GM12892 (cell line): Measurements from ENCODE around the gene ZNF556.
A peak's percentile ranks its signal among the peaks of the same experiment; 100 is the strongest.

Source experiments
- DNase-seq: peaks from one replicate; pipeline ENCODE4 v3.0.0; 2011; ENCODE audit not compliant: insufficient read length
- FAIRE-seq: peaks from 2 replicates; lab custom pipeline; 2011; peaks lifted over from hg19 to GRCh38; lab: Jason Lieb, UNC
- POLR2A ChIP-seq: IDR thresholded peaks from 2 replicates; pipeline ENCODE4 v1.6.1; 2011; ENCODE audit warnings: low read depth, low read length, control low read depth
- POLR2AphosphoS5 ChIP-seq: IDR thresholded peaks from 2 replicates; pipeline ENCODE4 v1.6.1; 2011; ENCODE audit warnings: low read depth, low read length, control low read depth
- TAF1 ChIP-seq: IDR thresholded peaks from 2 replicates; pipeline ENCODE4 v1.6.1; 2011; ENCODE audit warnings: low read depth, mild to moderate bottlenecking, control low read depth, low read length, borderline replicate concordance

The ZNF556 gene

DNA sequence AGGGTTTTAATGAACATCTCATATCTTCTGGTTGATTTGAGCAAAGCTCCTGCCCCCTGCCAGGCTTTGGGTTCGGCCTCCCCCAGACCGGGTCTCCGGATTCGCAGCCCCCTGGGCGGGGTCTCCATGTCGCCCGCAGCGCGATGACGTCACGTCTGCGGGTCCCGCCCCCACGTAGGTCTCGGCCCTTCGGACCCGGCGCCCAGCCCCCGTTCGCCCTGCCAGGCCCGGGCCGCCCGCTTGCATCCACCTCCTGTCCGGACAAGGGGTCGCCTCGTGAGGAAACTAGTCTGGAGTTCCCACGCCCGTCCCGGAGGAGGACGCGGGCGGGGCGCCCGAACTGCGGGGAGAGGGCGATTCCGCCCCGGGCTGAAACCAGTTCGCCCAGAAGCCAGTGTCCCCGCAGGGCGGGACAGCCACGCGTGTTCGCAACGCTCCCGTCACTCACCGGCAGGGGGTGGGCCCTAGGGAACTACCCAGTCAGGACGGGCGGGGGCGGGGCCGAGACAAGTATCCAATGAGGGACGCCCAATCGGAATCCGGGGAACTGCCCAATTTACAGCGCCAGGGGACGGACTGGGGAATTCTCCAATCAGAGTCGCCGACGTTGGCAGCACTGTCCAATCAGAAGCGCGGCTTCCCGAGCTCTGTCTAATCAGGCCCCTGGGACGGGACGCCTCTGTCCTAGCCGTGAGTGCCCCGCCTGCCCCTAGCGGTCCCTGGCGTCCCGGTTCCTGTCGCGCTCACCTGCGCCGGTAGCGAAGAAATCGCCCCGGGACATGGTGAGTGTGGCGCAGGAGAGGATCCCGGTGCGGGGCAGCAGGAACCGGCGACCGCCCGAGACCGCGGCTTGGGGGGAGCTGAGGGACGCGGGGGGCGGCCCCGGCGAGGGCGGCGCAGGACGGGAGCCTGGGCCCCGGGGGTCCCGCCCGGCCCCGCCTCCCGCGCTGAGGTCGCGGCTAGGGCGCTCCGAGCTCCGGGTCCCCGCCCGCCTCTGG, 26.0 kb upstream of the ZNF556 start, which contains the start of gene ZNF555:
TSS of gene ZNF555 (plus strand) at position 682 of the 998 bp plus-strand sequence. CDS start at position 780, 98 bp downstream.
- DNase-seq = peak; percentile 95
- TF ChIP-seq POLR2AphosphoS5 (no peak), POLR2A (no peak; the same call in 1 of the 2 replicates), TAF1 (no peak)
- peak; percentile 98 for FAIRE-seq

DNA sequence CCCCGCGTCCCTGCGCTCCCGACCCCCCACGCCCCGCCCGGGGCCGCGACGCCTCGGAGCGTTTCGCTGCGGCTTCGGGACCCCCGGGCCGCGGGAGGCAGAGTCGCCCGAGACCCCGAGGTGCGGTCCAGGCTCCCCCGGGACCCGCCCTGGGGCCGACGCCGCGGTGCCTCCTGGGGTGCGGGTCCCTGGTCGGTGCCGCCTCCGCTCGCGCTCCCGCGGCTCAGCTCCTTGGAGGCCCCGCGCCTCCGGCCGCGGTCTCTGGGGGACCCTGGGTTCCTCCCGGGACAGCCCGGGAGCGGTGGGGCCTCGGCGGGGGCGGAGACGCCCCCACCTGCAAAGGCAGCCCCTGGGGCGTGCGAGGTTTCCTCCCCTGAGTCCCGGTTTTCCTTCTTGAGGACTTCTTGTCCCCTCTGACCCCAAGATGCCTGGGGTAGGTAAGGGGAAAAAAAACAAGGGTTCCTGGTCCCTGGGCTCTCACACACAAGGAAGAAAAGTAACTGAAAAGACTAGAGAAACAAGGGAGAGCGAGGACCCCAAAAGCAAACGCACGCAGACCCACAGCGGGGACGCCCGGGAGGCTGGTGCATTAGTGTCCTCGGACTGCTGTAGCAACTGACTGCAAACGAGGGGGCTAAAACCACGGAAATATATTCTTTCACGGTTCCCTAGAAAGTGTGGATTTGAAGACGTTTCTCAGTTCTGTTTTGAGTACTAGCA, 25.1 kb upstream of the ZNF556 start:
- FAIRE-seq (no peak), DNase-seq (peak; percentile 31)
- no peak for TF ChIP-seq TAF1
- TF ChIP-seq POLR2AphosphoS5 = no peak
- no peak for TF ChIP-seq POLR2A

DNA sequence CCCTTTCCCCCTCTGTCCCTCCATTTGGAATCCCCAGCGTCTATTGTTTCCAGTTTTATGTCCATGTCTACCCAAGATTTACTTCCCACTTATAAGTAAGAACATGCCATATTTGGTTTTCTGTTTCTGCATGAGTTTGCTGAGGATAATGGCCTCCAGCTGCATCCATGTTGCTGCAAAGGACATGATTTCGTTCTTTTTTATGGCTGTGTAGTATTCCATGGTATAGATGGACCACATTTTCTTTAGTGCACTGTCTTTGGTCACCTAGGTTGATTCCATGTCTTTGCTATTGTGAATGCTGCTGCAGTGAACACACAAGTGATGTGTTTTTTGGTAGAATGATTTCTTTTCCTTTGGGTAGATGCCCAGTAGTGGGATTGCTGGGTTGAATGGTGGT, 22.0 kb upstream of the ZNF556 start:
- FAIRE-seq = no peak
- TF ChIP-seq POLR2A (no peak), TAF1 (no peak), POLR2AphosphoS5 (no peak)
- DNase-seq = no peak

DNA sequence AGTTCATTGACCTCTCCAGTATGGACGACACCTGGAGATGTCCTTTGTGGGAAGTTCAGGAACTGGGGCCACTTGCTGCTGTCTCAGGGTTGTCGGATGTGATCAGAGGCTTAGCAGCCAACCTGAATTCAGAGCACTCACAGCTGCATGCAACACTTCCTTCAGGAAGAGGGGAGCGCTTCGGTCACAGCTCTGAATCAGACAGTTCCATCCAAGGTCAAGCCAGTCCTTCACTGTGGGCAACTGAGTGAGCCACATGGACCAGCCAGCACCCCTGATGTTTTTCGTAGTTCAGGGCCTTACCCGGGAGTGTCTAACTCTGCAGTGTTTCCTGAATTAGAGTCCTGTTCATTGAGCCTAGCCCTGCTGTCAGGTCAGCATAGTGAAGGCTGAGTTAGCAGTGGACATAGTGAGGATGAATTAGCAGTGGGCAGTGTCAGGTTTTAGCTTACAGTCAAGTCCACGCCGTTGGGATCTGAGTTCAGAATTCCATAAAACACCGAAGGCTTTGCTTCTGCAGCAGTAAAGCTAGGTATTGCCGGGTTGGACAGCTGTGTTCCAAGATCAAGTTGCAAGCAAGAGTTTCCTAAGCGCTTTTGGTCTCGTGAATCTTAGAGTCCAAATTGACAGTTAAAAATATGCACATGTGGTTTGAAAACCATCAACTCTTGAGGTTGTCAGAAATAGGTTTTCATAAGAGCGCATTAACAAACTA, 20.8 kb upstream of the ZNF556 start:
- DNase-seq (no peak), FAIRE-seq (no peak)
- no peak for TF ChIP-seq POLR2A

DNA sequence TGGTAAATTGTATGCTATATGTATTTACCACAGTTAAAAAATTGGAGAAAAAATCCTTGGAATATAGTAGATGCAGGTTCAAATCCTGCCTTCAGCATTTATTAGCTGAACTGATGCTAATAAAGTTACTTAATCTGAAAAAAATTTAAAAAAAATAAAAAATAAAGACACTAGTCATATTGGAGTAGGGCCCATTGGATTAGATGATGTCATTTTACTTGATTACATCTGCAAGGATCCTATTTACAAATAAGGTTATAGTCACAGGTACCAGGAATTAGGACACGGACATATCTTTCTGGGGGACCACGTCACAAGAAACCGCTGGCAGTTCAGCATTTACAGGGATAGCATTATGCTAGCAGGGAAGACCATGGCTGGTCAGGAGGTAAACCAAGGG, 19.6 kb upstream of the ZNF556 start:
- FAIRE-seq (no peak), DNase-seq (no peak)
- TF ChIP-seq POLR2A (no peak), POLR2AphosphoS5 (no peak), TAF1 (no peak)

DNA sequence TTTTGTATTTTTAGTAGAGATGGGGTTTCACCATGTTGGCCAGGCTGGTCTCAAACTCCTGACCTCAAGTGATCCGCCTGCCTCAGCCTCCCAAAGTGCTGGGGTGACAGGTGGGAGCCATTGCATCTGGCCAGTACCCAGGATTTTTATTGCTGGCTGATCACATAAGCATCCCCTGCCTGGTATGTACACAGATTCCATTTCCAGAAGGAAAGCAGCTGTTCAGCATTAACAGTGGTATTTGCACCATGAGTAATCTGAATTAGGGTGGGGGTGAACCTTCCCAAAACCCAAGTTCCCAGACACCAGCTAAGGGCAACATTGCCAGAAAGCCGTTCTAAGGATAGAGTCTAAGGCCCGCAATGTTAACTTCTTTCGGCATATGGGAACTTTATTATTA, 18.5 kb upstream of the ZNF556 start:
- TF ChIP-seq TAF1 (no peak), POLR2AphosphoS5 (no peak)
- FAIRE-seq (no peak), DNase-seq (no peak)

DNA sequence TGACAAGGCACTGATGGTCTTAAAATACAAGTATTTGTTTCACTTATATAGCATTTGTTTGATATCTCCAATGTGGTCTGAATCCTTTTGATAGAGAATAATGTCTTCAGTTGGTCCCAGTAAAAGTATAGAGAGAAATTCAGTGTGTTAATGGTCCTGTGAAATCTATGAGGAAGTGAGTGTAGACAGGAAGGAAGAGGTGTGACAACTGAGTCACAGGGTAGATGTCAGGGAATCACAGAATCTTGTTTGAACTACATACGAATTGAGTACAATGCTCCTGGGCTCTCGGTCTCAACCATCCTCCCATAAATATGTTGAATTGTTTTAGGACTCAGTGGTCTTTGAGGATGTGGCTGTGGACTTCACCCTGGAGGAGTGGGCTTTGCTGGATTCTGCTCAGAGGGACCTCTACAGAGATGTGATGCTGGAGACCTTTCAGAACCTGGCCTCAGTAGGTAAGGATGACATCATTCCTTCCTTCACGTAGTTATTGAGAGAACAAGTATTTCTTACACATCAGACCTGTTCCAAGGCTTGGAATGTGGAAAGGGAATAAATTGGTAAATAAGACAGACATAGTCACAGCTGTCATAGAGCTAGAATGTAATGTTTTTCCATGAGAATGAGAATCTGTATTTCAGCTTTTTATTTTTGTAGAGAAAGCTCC, 16.7 kb upstream of the ZNF556 start:
- FAIRE-seq (peak; percentile 77), DNase-seq (no peak)
- TF ChIP-seq TAF1 (no peak), POLR2A (no peak), POLR2AphosphoS5 (no peak)

DNA sequence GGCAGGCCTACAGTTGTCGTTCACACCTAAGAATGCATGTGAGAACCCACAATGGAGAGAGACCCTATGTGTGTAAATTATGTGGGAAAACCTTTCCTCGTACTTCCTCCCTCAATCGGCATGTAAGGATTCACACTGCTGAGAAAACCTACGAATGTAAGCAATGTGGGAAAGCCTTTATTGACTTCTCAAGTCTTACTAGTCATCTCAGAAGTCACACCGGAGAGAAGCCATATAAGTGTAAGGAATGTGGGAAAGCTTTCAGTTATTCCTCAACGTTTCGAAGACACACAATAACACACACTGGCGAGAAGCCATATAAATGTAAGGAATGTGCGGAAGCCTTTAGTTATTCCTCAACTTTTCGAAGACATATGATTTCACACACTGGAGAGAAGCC, 14.5 kb upstream of the ZNF556 start:
- no peak for FAIRE-seq
- DNase-seq = no peak
- TF ChIP-seq TAF1 = no peak
- TF ChIP-seq POLR2AphosphoS5 = no peak
- no peak for TF ChIP-seq POLR2A

DNA sequence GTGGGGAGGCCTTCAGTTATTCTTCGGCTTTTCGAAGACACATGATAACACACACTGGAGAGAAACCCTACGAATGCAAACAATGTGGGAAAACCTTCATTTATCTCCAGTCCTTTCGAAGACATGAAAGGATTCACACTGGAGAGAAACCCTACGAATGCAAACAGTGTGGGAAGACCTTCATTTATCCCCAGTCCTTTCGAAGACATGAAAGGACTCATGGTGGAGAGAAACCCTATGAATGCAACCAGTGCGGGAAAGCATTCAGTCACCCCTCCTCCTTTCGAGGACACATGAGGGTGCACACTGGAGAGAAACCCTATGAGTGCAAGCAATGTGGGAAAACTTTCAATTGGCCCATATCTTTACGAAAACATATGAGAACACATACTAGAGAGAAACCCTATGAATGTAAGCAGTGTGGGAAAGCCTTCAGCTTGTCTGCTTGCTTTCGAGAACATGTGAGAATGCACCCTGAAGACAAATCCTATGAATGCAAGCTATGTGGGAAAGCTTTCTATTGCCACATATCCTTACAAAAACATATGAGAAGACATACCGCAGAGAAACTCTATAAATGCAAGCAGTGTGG, 14.0 kb upstream of the ZNF556 start:
- TF ChIP-seq POLR2AphosphoS5 (no peak), POLR2A (no peak), TAF1 (no peak)

DNA sequence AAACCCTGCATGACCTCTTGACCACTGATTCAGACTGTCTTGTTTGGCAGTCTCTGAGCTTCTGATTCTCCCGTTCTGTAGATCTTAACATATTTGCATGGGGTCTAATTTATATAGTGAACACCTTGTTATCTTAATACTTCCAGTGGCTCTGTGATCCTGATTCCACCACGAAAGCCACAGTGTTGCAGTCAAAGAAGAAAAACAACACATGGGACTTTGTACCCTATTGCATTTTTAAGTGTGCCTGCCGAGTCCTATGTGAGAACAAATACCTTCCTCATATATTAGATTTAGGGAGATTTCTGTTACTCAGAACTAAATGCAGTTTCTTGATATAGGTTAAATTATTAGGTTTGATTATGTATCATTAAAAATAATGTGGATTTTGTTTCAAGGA, 12.3 kb upstream of the ZNF556 start:
- TF ChIP-seq TAF1 (no peak), POLR2A (no peak), POLR2AphosphoS5 (no peak)
- DNase-seq (no peak), FAIRE-seq (no peak)

More for the DNA sequence above, 14.0 kb upstream of the ZNF556 start:
- no peak for DNase-seq
- no peak for FAIRE-seq
